B cell (primary cell): ENCODE results near the gene MEAK7.

ENCODE experiments used
- EZH2 ChIP-seq: IDR thresholded peaks from 2 replicates; pipeline ENCODE4 v1.6.1; 2012; ENCODE audit warnings: borderline replicate concordance, low read depth, mild to moderate bottlenecking, moderate library complexity, low read length; ENCODE audit not compliant: insufficient read depth, poor library complexity, severe bottlenecking
- TF ChIP-seq, protein P1 (sequence below): fragments of 200-600 bp; IDR thresholded peaks from one replicate; pipeline ENCODE4 v1.8.0; 2022; ENCODE audit warnings: antibody characterized with exemption, mild to moderate bottlenecking

DNA sequence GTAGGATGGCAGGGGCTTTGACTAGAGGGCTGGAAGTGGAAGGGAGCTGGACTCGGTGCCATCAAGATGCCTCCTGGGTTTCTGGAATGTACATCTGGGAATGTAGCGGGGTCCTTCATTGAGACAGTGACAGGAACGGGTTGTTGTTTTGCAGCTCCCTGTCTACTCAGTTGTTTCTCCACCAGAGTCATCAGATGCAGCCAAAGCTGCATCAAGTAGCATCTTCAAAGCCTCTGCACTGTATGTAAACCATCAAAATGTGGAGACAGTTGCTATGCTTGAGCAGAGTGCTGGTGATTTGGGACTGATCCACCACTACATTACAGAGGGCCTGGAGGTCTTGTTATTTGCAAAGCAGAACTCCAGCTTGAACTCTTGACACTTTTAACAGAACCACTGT, 25.1 kb upstream of the MEAK7 start:
- TF ChIP-seq, protein P1, sequence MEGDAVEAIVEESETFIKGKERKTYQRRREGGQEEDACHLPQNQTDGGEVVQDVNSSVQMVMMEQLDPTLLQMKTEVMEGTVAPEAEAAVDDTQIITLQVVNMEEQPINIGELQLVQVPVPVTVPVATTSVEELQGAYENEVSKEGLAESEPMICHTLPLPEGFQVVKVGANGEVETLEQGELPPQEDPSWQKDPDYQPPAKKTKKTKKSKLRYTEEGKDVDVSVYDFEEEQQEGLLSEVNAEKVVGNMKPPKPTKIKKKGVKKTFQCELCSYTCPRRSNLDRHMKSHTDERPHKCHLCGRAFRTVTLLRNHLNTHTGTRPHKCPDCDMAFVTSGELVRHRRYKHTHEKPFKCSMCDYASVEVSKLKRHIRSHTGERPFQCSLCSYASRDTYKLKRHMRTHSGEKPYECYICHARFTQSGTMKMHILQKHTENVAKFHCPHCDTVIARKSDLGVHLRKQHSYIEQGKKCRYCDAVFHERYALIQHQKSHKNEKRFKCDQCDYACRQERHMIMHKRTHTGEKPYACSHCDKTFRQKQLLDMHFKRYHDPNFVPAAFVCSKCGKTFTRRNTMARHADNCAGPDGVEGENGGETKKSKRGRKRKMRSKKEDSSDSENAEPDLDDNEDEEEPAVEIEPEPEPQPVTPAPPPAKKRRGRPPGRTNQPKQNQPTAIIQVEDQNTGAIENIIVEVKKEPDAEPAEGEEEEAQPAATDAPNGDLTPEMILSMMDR = no peak
- no peak for TF ChIP-seq EZH2
